H1 (cell line): ENCODE data around the gene ADGRG7. TPM values are rescaled to one million over a fixed set of nuclear protein-coding genes. Genes with fewer than 3 reads are reported as not detected.

Source experiments
- CTCF ChIA-PET: fragments of 300-600 bp; sonication (Branson Sonifier 250); formaldehyde crosslinking; loops from one replicate; lab custom pipeline; 2021; ENCODE audit not compliant: partially characterized antibody; lab: Charles Lee
- POLR2A ChIA-PET: fragments of 300-600 bp; sonication (Branson Sonifier 250); formaldehyde crosslinking; loops from one replicate; lab custom pipeline; 2021; ENCODE audit warnings: inconsistent platforms; ENCODE audit not compliant: partially characterized antibody; lab: Charles Lee
- DNase-seq, 2 experiments: peaks; one replicate each; pipeline versions ENCODE4 v3.0.0 to v3.0.0-alpha.2; 2010 to 2022; ENCODE audit warnings: low spot score in 2 of 2, low read depth in 1 of 2, mixed read lengths in 1 of 2
- FAIRE-seq: peaks from 2 replicates; lab custom pipeline; 2011; peaks lifted over from hg19 to GRCh38; lab: Jason Lieb, UNC
- H2AFZ ChIP-seq: 2 replicates; pipeline ENCODE4 v1.8.1; 2012; ENCODE audit warnings: low read length, inconsistent platforms
- H2AK5ac ChIP-seq: 2 replicates; pipeline ENCODE4 v1.6.1; 2013; ENCODE audit warnings: low read depth, low read length
- H2BK120ac ChIP-seq: replicated peaks from 2 replicates; pipeline ENCODE3; 2013; ENCODE audit warnings: low read depth, low read length, inconsistent platforms
- H2BK12ac ChIP-seq: 2 replicates; pipeline ENCODE4 v1.6.1; 2013; ENCODE audit warnings: low read depth, low read length
- H2BK15ac ChIP-seq: 2 replicates; pipeline ENCODE4 v1.6.1; 2013; ENCODE audit warnings: low read length
- H2BK20ac ChIP-seq: 2 replicates; pipeline ENCODE4 v1.6.1; 2013; ENCODE audit warnings: low read length
- H2BK5ac ChIP-seq: 2 replicates; pipeline ENCODE4 v1.6.1; 2013; ENCODE audit warnings: low read depth, low read length
- H3K14ac ChIP-seq: 2 replicates; pipeline ENCODE4 v1.6.1; 2013; ENCODE audit warnings: inconsistent platforms; ENCODE audit not compliant: insufficient read length
- H3K18ac ChIP-seq: 2 replicates; pipeline ENCODE4 v1.6.1; 2013; ENCODE audit warnings: low read length; ENCODE audit errors: extremely low read depth
- H3K23ac ChIP-seq: 2 replicates; pipeline ENCODE4 v1.6.1; 2013; ENCODE audit warnings: inconsistent platforms; ENCODE audit not compliant: insufficient read length
- H3K23me2 ChIP-seq: 2 replicates; pipeline ENCODE4 v1.6.1; 2013; ENCODE audit warnings: low read depth, low read length
- H3K27ac ChIP-seq: 2 replicates; pipeline ENCODE4 v1.6.1; 2011; ENCODE audit warnings: low read depth, low read length, inconsistent platforms
- H3K27me3 ChIP-seq, 4 experiments: replicated peaks in 1 of 4; 1 replicate in 1 of 4; 2 replicates in 3 of 4; pipeline versions ENCODE4 v1.6.1 to v1.8.1; 2011 to 2013; ENCODE audit warnings: low read length in 3 of 4, mild to moderate bottlenecking in 3 of 4, inconsistent platforms in 2 of 4, mixed read lengths in 2 of 4, moderate library complexity in 1 of 4; ENCODE audit not compliant: control insufficient read depth in 3 of 4, insufficient read depth in 3 of 4; ENCODE audit errors: extremely low read depth in 1 of 4
- H3K36me3 ChIP-seq, 4 experiments: 2 replicates each; pipeline versions ENCODE4 v1.6.1 to v1.8.1; 2011 to 2013; ENCODE audit warnings: mild to moderate bottlenecking in 4 of 4, low read length in 3 of 4, moderate library complexity in 2 of 4, control low read depth in 1 of 4, inconsistent platforms in 1 of 4; ENCODE audit not compliant: insufficient read depth in 4 of 4, control insufficient read depth in 2 of 4
- H3K4ac ChIP-seq: replicated peaks from 2 replicates; pipeline ENCODE3; 2013; ENCODE audit warnings: low read length, low read depth, mixed read lengths, inconsistent platforms; ENCODE audit not compliant: insufficient read length
- H3K4me1 ChIP-seq, 4 experiments: replicated peaks in 1 of 4; 1 replicate in 1 of 4; 2 replicates in 3 of 4; pipeline versions ENCODE4 v1.6.1 to v1.8.1; 2011 to 2013; ENCODE audit warnings: low read length in 3 of 4, inconsistent platforms in 2 of 4, mixed read lengths in 1 of 4; ENCODE audit not compliant: insufficient read depth in 4 of 4, control insufficient read depth in 3 of 4
- H3K4me2 ChIP-seq, 2 experiments: 2 replicates each; pipeline versions ENCODE4 v1.6.1 to v1.8.1; 2011 to 2013; ENCODE audit warnings: low read depth in 2 of 2, low read length in 2 of 2, control low read depth in 1 of 2, inconsistent platforms in 1 of 2, mild to moderate bottlenecking in 1 of 2; ENCODE audit not compliant: insufficient read depth in 1 of 2
- H3K4me3 ChIP-seq, 4 experiments: fragments of 200-600, 300-600 bp in 1 of 4; sonication (generic), shearing (Covaris generic), sonication (Bioruptor Twin) in 1 of 4; 2 replicates each; pipeline versions ENCODE4 v1.5.1 to v1.8.1; 2011 to 2016; ENCODE audit warnings: low read length in 4 of 4, low read depth in 3 of 4, control low read depth in 2 of 4, inconsistent platforms in 2 of 4, mild to moderate bottlenecking in 2 of 4, mixed read lengths in 1 of 4, moderate library complexity in 1 of 4; ENCODE audit not compliant: insufficient read depth in 2 of 4; ENCODE audit errors: extremely low read depth in 1 of 4
- H3K56ac ChIP-seq: replicated peaks from 2 replicates; pipeline ENCODE3; 2013; ENCODE audit warnings: low read depth, mild to moderate bottlenecking, mixed read lengths, low read length, inconsistent platforms; ENCODE audit not compliant: insufficient read length
- H3K79me1 ChIP-seq: 2 replicates; pipeline ENCODE4 v1.6.1; 2013; ENCODE audit warnings: low read depth, low read length, control low read depth
- H3K79me2 ChIP-seq, 2 experiments: 2 replicates each; pipeline versions ENCODE4 v1.6.1 to v1.8.1; 2012 to 2013; ENCODE audit warnings: low read length in 2 of 2, mild to moderate bottlenecking in 2 of 2, inconsistent platforms in 1 of 2; ENCODE audit not compliant: insufficient read depth in 2 of 2, control insufficient read depth in 1 of 2
- H3K9ac ChIP-seq, 4 experiments: replicated peaks in 1 of 4; 1 replicate in 1 of 4; 2 replicates in 3 of 4; pipeline versions ENCODE4 v1.6.1 to v1.8.1; 2011 to 2013; ENCODE audit warnings: low read depth in 3 of 4, low read length in 3 of 4, control low read depth in 2 of 4, mild to moderate bottlenecking in 2 of 4, moderate library complexity in 2 of 4, inconsistent platforms in 1 of 4; ENCODE audit errors: extremely low read depth in 1 of 4
- H3K9me3 ChIP-seq, 2 experiments: 2 replicates each; pipeline versions ENCODE4 v1.6.1 to v1.8.1; 2012 to 2013; ENCODE audit warnings: mild to moderate bottlenecking in 2 of 2, moderate library complexity in 2 of 2, control low read depth in 1 of 2, inconsistent platforms in 1 of 2, low read depth in 1 of 2, low read length in 1 of 2, mixed read lengths in 1 of 2; ENCODE audit not compliant: insufficient read depth in 2 of 2
- H4K20me1 ChIP-seq, 2 experiments: replicated peaks in 1 of 2; 2 replicates each; pipeline versions ENCODE3 to v1.8.1; 2011 to 2013; ENCODE audit warnings: inconsistent platforms in 2 of 2, low read length in 2 of 2, mild to moderate bottlenecking in 1 of 2; ENCODE audit not compliant: insufficient read depth in 2 of 2, control insufficient read depth in 1 of 2
- H4K5ac ChIP-seq: 2 replicates; pipeline ENCODE4 v1.6.1; 2013; ENCODE audit warnings: low read length, low read depth, mixed read lengths, inconsistent platforms; ENCODE audit not compliant: insufficient read length
- H4K8ac ChIP-seq: 2 replicates; pipeline ENCODE4 v1.8.0; 2013; ENCODE audit warnings: mild to moderate bottlenecking, moderate library complexity, low read length, inconsistent platforms; ENCODE audit not compliant: insufficient read depth; ENCODE audit errors: extremely low read depth
- H4K91ac ChIP-seq: replicated peaks from 2 replicates; pipeline ENCODE3; 2013; ENCODE audit warnings: low read length, mixed read lengths, inconsistent platforms; ENCODE audit not compliant: insufficient read length
- CREB1 ChIP-seq: IDR thresholded peaks from 2 replicates; pipeline ENCODE4 v1.6.1; 2012; ENCODE audit warnings: inconsistent platforms
- CTBP2 ChIP-seq: IDR thresholded peaks from 2 replicates; pipeline ENCODE4 v1.7.0; 2011; ENCODE audit warnings: borderline replicate concordance, mild to moderate bottlenecking, moderate library complexity, mixed read lengths, low read length; ENCODE audit not compliant: insufficient read depth, insufficient read length
- KDM1A ChIP-seq: fragments of 200-600, 300-600 bp; sonication (generic); IDR thresholded peaks from 2 replicates; pipeline ENCODE4 v1.7.1; 2016; ENCODE audit warnings: mild to moderate bottlenecking, low read length, borderline replicate concordance
- WGBS, 2 experiments: shearing (Covaris generic) in 1 of 2; methylation state at CpG; one replicate each; pipeline versions ENCODE4 v1.1.6 to v1.1.7; 2013 to 2015; ENCODE audit warnings: low lambda C conversion rate in 2 of 2, mixed read lengths in 2 of 2, inconsistent platforms in 1 of 2, low coverage in 1 of 2, missing lambda C conversion rate in 1 of 2; ENCODE audit not compliant: insufficient replicate concordance in 2 of 2, insufficient coverage in 1 of 2, insufficient read length in 1 of 2; ENCODE audit errors: extremely low coverage in 1 of 2, missing lambda C conversion rate in 1 of 2; 5-methylcytosine and 5-hydroxymethylcytosine counted together
- polyA plus RNA-seq, 7 experiments: library from polyadenylated mRNA; depleted of rRNA in 3 of 7; stranded (reverse) in 5 of 7; unstranded in 2 of 7; fragments of >200 nt in 5 of 7; fragments of 200-250 nt in 2 of 7; gene quantifications; 1 replicate in 5 of 7; 2 replicates in 1 of 7; 4 replicates in 1 of 7; pipeline versions ENCODE4 v1.2.1 to v1.2.3, GENCODE V29; 2011 to 2013; ENCODE audit warnings: missing spikeins in 2 of 7, mixed read lengths in 2 of 7
- total RNA-seq: library from RNA; stranded (reverse); fragmentation: NEBNext Ultra II Directional; extraction: Animal tissue kit (Norgen Biotek cat#: 25700); gene quantifications from 2 replicates; pipeline ENCODE4 v1.2.1, GENCODE V29; 2021

ADGRG7 gene
- total and polyA plus RNA-seq, 2 of the 8 experiments (the other 6 are each of a cell fraction or from before 2014, with no cell fraction given): not detected

- H2BK5ac ChIP-seq: no peak overlapping the region
- H4K8ac ChIP-seq: no peak overlapping the region
- H3K27ac ChIP-seq: no peak overlapping the region
- H3K18ac ChIP-seq: no peak overlapping the region
- H3K23ac ChIP-seq: no peak overlapping the region
- H3K4ac ChIP-seq: no peak overlapping the region
- no peak overlapping the region for H2AK5ac ChIP-seq
- 92% methylated on average over 3 of the region's 3 CpGs; no CpG with 5 or more reads in 1 of the 2 experiments for WGBS, 2 experiments
- H3K79me2 ChIP-seq: no peaks in the 10 kb centered on the region
- ChIA-PET CTCF (interaction anchor here (0.8 to 1.7 kb wide), 4 partner anchors 10 to 248 kb away, joined by 3 to 4 read pairs (median 4); no protein-coding TSS in a partner anchor), POLR2A (interaction anchor here (1.1 to 1.4 kb wide), 2 partner anchors 74 to 234 kb away, joined by 3 to 4 read pairs; partner anchors contain the start of genes LNP1 and TFG)
- H2AFZ ChIP-seq: no peak overlapping the region
- no peak overlapping the region for H2BK12ac ChIP-seq
- no peak overlapping the region for H4K5ac ChIP-seq
- H3K36me3 ChIP-seq: no peaks in the 10 kb centered on the region
- H2BK20ac ChIP-seq: no peak overlapping the region
- no peak overlapping the region for H4K91ac ChIP-seq
- DNase-seq (no peak), FAIRE-seq (no peak)
- no peak overlapping the region for H2BK15ac ChIP-seq
- H3K4me1 ChIP-seq: peaks cover 0 to 2% (median 0%) of the 10 kb centered on the region in 4 experiments; a peak in 2 of 7 replicates
- no peak for TF ChIP-seq CREB1
- TF ChIP-seq CTBP2: no peak
- no peak for TF ChIP-seq KDM1A
- no peaks in the 10 kb centered on the region for H3K9me3 ChIP-seq
- H2BK120ac ChIP-seq: no peak overlapping the region
- H3K4me3 ChIP-seq: no peak overlapping the region
- H3K56ac ChIP-seq: no peak overlapping the region
- no peaks in the 10 kb centered on the region for H4K20me1 ChIP-seq
- H3K27me3 ChIP-seq: no peaks in the 10 kb centered on the region
- H3K14ac ChIP-seq: no peak overlapping the region
- H3K79me1 ChIP-seq: no peaks in the 10 kb centered on the region
- H3K9ac ChIP-seq: no peak overlapping the region
- H3K23me2 ChIP-seq: no peaks in the 10 kb centered on the region
- no peak overlapping the region for H3K4me2 ChIP-seq
Observed at GRCh38 chr3:100635273-100635701, 25.9 kb downstream of the ADGRG7 start.
